ENCODE data around the gene GGA2. TPM values are rescaled to one million over a fixed set of nuclear protein-coding genes. Genes with fewer than 3 reads are reported as not detected.

The GGA2 gene
- total RNA-seq, 4 donors from 2014 or later = 21.7 to 51.8 (median 36.9) TPM

DNA sequence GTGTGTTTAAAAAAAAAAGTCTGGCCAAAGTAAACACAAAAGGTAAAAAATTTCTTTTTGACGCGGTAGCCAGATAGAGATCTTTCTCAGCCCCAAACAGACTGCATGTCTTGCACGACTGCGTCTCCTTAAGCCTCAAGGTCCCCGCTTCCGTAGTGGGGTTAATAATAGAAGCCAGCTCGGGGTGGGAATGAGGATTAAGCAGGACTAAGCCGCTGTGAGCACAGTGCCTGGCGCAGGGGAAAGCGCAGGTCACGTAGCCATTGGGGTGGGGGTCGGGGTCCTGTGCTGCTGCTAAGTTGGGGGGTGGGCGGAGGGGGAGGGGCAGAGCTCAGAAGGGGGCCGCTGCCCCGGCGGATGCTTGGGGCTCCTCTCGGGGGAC is 521 bp downstream of the GGA2 start:
- H3K36me3 ChIP-seq = no peaks in the 10 kb centered on the region
- peak overlapping the region; percentile 82 to 94 (median 91) for H3K27ac ChIP-seq
- peaks cover 3 to 36% (median 22%) of the 10 kb centered on the region in 4 donors for H3K4me1 ChIP-seq
- intact Hi-C loops (cut with DNase I; ENCODE audit: low total_unique reads) (no loop called here), in situ Hi-C loops (cut with MboI; ENCODE audit: low pct_ligation_motif_present in 1 of 4, low pct_unique_long_range_greater_than_20kb in 1 of 4, low sequenced_read_pairs in 3 of 4) (no loop called here)
- H3K27me3 ChIP-seq = no peaks in the 10 kb centered on the region
- no peak for TF ChIP-seq POLR2A (IDR thresholded peaks at IDR 0.05)
- no peak for TF ChIP-seq POLR2AphosphoS5 (IDR thresholded peaks at IDR 0.05)
- no peak for TF ChIP-seq EP300 (IDR thresholded peaks at IDR 0.05; ENCODE audit: low read depth)
- TF ChIP-seq, protein P1, sequence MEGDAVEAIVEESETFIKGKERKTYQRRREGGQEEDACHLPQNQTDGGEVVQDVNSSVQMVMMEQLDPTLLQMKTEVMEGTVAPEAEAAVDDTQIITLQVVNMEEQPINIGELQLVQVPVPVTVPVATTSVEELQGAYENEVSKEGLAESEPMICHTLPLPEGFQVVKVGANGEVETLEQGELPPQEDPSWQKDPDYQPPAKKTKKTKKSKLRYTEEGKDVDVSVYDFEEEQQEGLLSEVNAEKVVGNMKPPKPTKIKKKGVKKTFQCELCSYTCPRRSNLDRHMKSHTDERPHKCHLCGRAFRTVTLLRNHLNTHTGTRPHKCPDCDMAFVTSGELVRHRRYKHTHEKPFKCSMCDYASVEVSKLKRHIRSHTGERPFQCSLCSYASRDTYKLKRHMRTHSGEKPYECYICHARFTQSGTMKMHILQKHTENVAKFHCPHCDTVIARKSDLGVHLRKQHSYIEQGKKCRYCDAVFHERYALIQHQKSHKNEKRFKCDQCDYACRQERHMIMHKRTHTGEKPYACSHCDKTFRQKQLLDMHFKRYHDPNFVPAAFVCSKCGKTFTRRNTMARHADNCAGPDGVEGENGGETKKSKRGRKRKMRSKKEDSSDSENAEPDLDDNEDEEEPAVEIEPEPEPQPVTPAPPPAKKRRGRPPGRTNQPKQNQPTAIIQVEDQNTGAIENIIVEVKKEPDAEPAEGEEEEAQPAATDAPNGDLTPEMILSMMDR (IDR thresholded peaks at IDR 0.05) = no peak
- 0% methylated on average over 7 to 9 of the region's 17 CpGs for WGBS, 2 donors (ENCODE audit: low coverage in 1 of 2)
- no peaks in the 10 kb centered on the region for H3K9me3 ChIP-seq
- H3K4me3 ChIP-seq = peak overlapping the region; percentile 56 to 100 (median 90)
- no peak for DNase-seq

DNA sequence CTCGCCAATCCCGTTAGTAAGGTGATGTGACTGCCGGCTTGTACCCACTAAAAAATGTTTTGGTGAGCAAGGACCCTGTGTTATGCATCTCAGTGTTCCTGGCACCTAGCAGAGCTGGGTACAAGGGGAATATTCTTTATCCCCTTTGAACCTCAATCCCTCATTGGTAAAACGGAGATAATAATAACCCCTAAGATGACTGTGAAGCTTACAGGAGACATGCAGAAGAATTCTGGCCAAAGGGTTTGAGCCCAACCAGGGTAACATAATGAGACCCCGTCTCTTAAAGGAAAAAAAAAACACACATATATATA is 896 bp downstream of the GGA2 start:
- TF ChIP-seq, protein P1 (IDR thresholded peaks at IDR 0.05) = no peak
- TF ChIP-seq POLR2A (IDR thresholded peaks at IDR 0.05) = no peak
- no peak for TF ChIP-seq POLR2AphosphoS5 (IDR thresholded peaks at IDR 0.05)
- TF ChIP-seq EP300 (IDR thresholded peaks at IDR 0.05; ENCODE audit: low read depth) = no peak
- Histone ChIP-seq H3K9me3 (no peaks in the 10 kb centered on the region), H3K27me3 (no peaks in the 10 kb centered on the region), H3K4me3 (peak overlapping the region; percentile 56 to 100 (median 90)), H3K36me3 (no peaks in the 10 kb centered on the region), H3K27ac (peak overlapping the region; percentile 82 to 94 (median 91)), H3K4me1 (peaks cover 4 to 40% (median 26%) of the 10 kb centered on the region in 4 donors)
- intact Hi-C loops (cut with DNase I; ENCODE audit: low total_unique reads) = no loop called here
- no peak for DNase-seq
- in situ Hi-C loops (cut with MboI; ENCODE audit: low pct_ligation_motif_present in 1 of 4, low pct_unique_long_range_greater_than_20kb in 1 of 4, low sequenced_read_pairs in 3 of 4) = no loop called here
- WGBS, 2 donors (ENCODE audit: low coverage in 1 of 2) = 4 to 9% methylated on average over 4 to 5 of the region's 5 CpGs

- 16 to 29% methylated on average over 21 to 28 of the region's 28 CpGs for WGBS, 2 donors (ENCODE audit: low coverage in 1 of 2)
- intact Hi-C loops (cut with DNase I; ENCODE audit: low total_unique reads) = no loop called here
- TF ChIP-seq EP300 (IDR thresholded peaks at IDR 0.05; ENCODE audit: low read depth) (no peak), POLR2A (IDR thresholded peaks at IDR 0.05) (no peak), POLR2AphosphoS5 (IDR thresholded peaks at IDR 0.05) (no peak)
- TF ChIP-seq, protein P1 (IDR thresholded peaks at IDR 0.05) = no peak
- Histone ChIP-seq H3K4me3 (peak overlapping the region; percentile 56 to 100 (median 90)), H3K27ac (peak overlapping the region; percentile 82 to 94 (median 91)), H3K27me3 (no peaks in the 10 kb centered on the region), H3K9me3 (no peaks in the 10 kb centered on the region), H3K36me3 (no peaks in the 10 kb centered on the region), H3K4me1 (peaks cover 4 to 45% (median 30%) of the 10 kb centered on the region in 4 donors)
- in situ Hi-C loops (cut with MboI; ENCODE audit: low pct_ligation_motif_present in 1 of 4, low pct_unique_long_range_greater_than_20kb in 1 of 4, low sequenced_read_pairs in 3 of 4) = no loop called here
- DNase-seq = peak; percentile 34
Measured at GRCh38 chr16:23508589-23509440, 1.5 kb downstream of the GGA2 start.

- DNase-seq = no peak
- in situ Hi-C loops (cut with MboI; ENCODE audit: low pct_ligation_motif_present in 1 of 4, low pct_unique_long_range_greater_than_20kb in 1 of 4, low sequenced_read_pairs in 3 of 4) (no loop called here), intact Hi-C loops (cut with DNase I; ENCODE audit: low total_unique reads) (no loop called here)
- no peak for TF ChIP-seq EP300 (IDR thresholded peaks at IDR 0.05; ENCODE audit: low read depth)
- TF ChIP-seq POLR2A (IDR thresholded peaks at IDR 0.05) = no peak
- 73 to 90% methylated on average over 5 to 8 of the region's 8 CpGs for WGBS, 2 donors (ENCODE audit: low coverage in 1 of 2)
- Histone ChIP-seq H3K9me3 (no peaks in the 10 kb centered on the region), H3K4me3 (no peak overlapping the region), H3K27ac (no peak overlapping the region), H3K36me3 (no peaks in the 10 kb centered on the region), H3K4me1 (peaks cover 4 to 45% (median 30%) of the 10 kb centered on the region in 4 donors), H3K27me3 (no peaks in the 10 kb centered on the region)
Measured at GRCh38 chr16:23506606-23506994, 3.7 kb downstream of the GGA2 start.
